GM23338 (cell line): ENCODE measurements around the gene SNRNP48. TPM values are rescaled to one million over a fixed set of nuclear protein-coding genes. Genes with fewer than 3 reads are reported as not detected.

Experiments used
- ATAC-seq: fragments of 200-7000 bp; cut with Tn5 transposase; 3 replicates; pipeline ENCODE4 v1.9.1; 2020
- DNase-seq: peaks from one replicate; pipeline ENCODE4 v3.0.0-alpha.2; 2015; ENCODE audit warnings: low spot score
- H2AFZ ChIP-seq: fragments of 200-600 bp; sonication (generic); 2 replicates; pipeline ENCODE4 v1.8.0; 2016; ENCODE audit warnings: antibody characterized with exemption, mild to moderate bottlenecking, moderate library complexity
- H3F3A ChIP-seq: fragments of 200-600 bp; sonication (generic); replicated peaks from 2 replicates; pipeline ENCODE4 v1.8.0; 2017; ENCODE audit warnings: antibody characterized with exemption, mixed run types, low read depth
- H3K27ac ChIP-seq: fragments of 200-600 bp; sonication (generic); 2 replicates; pipeline ENCODE4 v1.6.1; 2016; ENCODE audit warnings: low read depth
- H3K27me3 ChIP-seq: fragments of 200-600 bp; sonication (generic); 2 replicates; pipeline ENCODE4 v1.8.0; 2016; ENCODE audit warnings: mild to moderate bottlenecking, mixed run types, moderate library complexity; ENCODE audit not compliant: insufficient read depth
- H3K36me3 ChIP-seq: fragments of 200-600 bp; sonication (generic); 2 replicates; pipeline ENCODE4 v1.8.0; 2016; ENCODE audit warnings: mild to moderate bottlenecking; ENCODE audit not compliant: insufficient read depth
- H3K4me1 ChIP-seq: fragments of 200-600 bp; sonication (generic); 2 replicates; pipeline ENCODE4 v1.8.0; 2016; ENCODE audit warnings: mild to moderate bottlenecking, moderate library complexity; ENCODE audit not compliant: insufficient read depth
- H3K4me2 ChIP-seq: fragments of 200-600 bp; sonication (generic); 2 replicates; pipeline ENCODE4 v1.7.1; 2017; ENCODE audit warnings: mixed run types
- H3K4me3 ChIP-seq: fragments of 200-600 bp; sonication (generic); 2 replicates; pipeline ENCODE4 v1.6.1; 2016; ENCODE audit warnings: mixed run types
- H3K79me2 ChIP-seq: fragments of 200-600 bp; sonication (generic); replicated peaks from 2 replicates; pipeline ENCODE4 v1.8.0; 2017; ENCODE audit warnings: mild to moderate bottlenecking; ENCODE audit not compliant: insufficient read depth
- H3K9me2 ChIP-seq: fragments of 200-600 bp; sonication (generic); 2 replicates; pipeline ENCODE4 v1.8.0; 2017; ENCODE audit not compliant: insufficient read depth
- H4K20me1 ChIP-seq: fragments of 200-600 bp; sonication (generic); replicated peaks from 2 replicates; pipeline ENCODE4 v1.8.0; 2017; ENCODE audit warnings: mild to moderate bottlenecking; ENCODE audit not compliant: insufficient read depth
- H3K27ac Mint-ChIP-seq: 2 replicates; pipeline ENCODE4 v1.8.0; 2020; ENCODE audit warnings: inconsistent platforms, mild to moderate bottlenecking, moderate library complexity, mixed read lengths
- H3K27me3 Mint-ChIP-seq: 3 replicates; pipeline ENCODE4 v1.8.0; 2022; ENCODE audit warnings: low read depth, mild to moderate bottlenecking, moderate library complexity, mixed read lengths, inconsistent platforms; ENCODE audit not compliant: insufficient read depth, poor library complexity
- H3K36me3 Mint-ChIP-seq: 3 replicates; pipeline ENCODE4 v1.8.0; 2021; ENCODE audit warnings: low read depth, mild to moderate bottlenecking, inconsistent platforms, moderate library complexity, mixed read lengths
- H3K4me1 Mint-ChIP-seq: 3 replicates; pipeline ENCODE4 v1.8.0; 2020; ENCODE audit warnings: mild to moderate bottlenecking, inconsistent platforms, mixed read lengths
- H3K4me3 Mint-ChIP-seq: 3 replicates; pipeline ENCODE4 v1.8.0; 2021; ENCODE audit warnings: moderate library complexity, mild to moderate bottlenecking, inconsistent platforms, mixed read lengths
- H3K9me3 Mint-ChIP-seq: 3 replicates; pipeline ENCODE4 v1.8.0; 2020; ENCODE audit warnings: moderate library complexity, mild to moderate bottlenecking, inconsistent platforms, mixed read lengths
- CREB1 ChIP-seq: fragments of 250-450 bp; sonication (Bioruptor Pico); IDR thresholded peaks from 2 replicates; pipeline ENCODE4 v1.5.0; 2020; ENCODE audit warnings: low read depth, mild to moderate bottlenecking, moderate library complexity
- EZH2 ChIP-seq: fragments of 200-600 bp; sonication (generic); IDR thresholded peaks from one replicate; pipeline ENCODE4 v1.8.0; 2017; ENCODE audit warnings: antibody characterized with exemption, mild to moderate bottlenecking, low read depth; ENCODE audit not compliant: unreplicated experiment
- JUNB ChIP-seq: IDR thresholded peaks from one replicate; pipeline ENCODE4 v1.6.1; 2016; ENCODE audit warnings: antibody characterized with exemption; ENCODE audit not compliant: unreplicated experiment
- NANOG ChIP-seq: IDR thresholded peaks from 2 replicates; pipeline ENCODE4 v1.6.1; 2016; ENCODE audit warnings: antibody characterized with exemption, borderline replicate concordance
- POLR2AphosphoS5 ChIP-seq: IDR thresholded peaks from 2 replicates; pipeline ENCODE4 v1.6.1; 2016; ENCODE audit warnings: antibody characterized with exemption, low read depth
- long read RNA-seq: library from polyadenylated mRNA; unstranded; transcript quantifications from one replicate; pipeline ENCODE4 v2.0.0, GENCODE V29; 2020; ENCODE audit not compliant: unreplicated experiment
- polyA plus RNA-seq: library from polyadenylated mRNA; unstranded; fragments of >200 nt; fragmentation: Nextera tagmentation; extraction: Ambion mirVana; gene quantifications from 2 replicates; pipeline ENCODE4 v1.2.1, GENCODE V29; 2016
- total RNA-seq: library from RNA; depleted of rRNA; stranded (reverse); fragments of >200 nt; shearing (Covaris generic); gene quantifications from 2 replicates; pipeline ENCODE4 v1.2.3, GENCODE V29; 2014; rRNA removed
- TF ChIP-seq, protein P1 (sequence below): IDR thresholded peaks from 2 replicates; pipeline ENCODE4 v1.6.1; 2016; ENCODE audit warnings: antibody characterized with exemption
- TF ChIP-seq, protein P2 (sequence below), 2 experiments: fragments of 200-600 bp in 1 of 2; sonication (generic) in 1 of 2; conservative IDR thresholded peaks; 2 replicates each; pipeline versions ENCODE4 v1.5.1 to v1.6.1; 2016 to 2017; ENCODE audit warnings: antibody characterized with exemption in 2 of 2, low read depth in 2 of 2, mild to moderate bottlenecking in 2 of 2, moderate library complexity in 1 of 2

Gene SNRNP48, protein sequence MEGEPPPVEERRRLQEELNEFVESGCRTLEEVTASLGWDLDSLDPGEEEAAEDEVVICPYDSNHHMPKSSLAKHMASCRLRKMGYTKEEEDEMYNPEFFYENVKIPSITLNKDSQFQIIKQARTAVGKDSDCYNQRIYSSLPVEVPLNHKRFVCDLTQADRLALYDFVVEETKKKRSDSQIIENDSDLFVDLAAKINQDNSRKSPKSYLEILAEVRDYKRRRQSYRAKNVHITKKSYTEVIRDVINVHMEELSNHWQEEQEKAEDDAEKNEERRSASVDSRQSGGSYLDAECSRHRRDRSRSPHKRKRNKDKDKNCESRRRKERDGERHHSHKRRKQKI
- total RNA-seq (23.9 and 27.0 TPM in 2 replicates), polyA plus RNA-seq (12.0 and 17.2 TPM in 2 replicates)
- long read RNA-seq, full-length matches to known transcripts = 2 of 11 reads
- long read RNA-seq, partial matches to known transcripts = 7 of 11 reads
- long read RNA-seq, other reads (novel, unspliced or antisense) = 2 of 11 reads

DNA sequence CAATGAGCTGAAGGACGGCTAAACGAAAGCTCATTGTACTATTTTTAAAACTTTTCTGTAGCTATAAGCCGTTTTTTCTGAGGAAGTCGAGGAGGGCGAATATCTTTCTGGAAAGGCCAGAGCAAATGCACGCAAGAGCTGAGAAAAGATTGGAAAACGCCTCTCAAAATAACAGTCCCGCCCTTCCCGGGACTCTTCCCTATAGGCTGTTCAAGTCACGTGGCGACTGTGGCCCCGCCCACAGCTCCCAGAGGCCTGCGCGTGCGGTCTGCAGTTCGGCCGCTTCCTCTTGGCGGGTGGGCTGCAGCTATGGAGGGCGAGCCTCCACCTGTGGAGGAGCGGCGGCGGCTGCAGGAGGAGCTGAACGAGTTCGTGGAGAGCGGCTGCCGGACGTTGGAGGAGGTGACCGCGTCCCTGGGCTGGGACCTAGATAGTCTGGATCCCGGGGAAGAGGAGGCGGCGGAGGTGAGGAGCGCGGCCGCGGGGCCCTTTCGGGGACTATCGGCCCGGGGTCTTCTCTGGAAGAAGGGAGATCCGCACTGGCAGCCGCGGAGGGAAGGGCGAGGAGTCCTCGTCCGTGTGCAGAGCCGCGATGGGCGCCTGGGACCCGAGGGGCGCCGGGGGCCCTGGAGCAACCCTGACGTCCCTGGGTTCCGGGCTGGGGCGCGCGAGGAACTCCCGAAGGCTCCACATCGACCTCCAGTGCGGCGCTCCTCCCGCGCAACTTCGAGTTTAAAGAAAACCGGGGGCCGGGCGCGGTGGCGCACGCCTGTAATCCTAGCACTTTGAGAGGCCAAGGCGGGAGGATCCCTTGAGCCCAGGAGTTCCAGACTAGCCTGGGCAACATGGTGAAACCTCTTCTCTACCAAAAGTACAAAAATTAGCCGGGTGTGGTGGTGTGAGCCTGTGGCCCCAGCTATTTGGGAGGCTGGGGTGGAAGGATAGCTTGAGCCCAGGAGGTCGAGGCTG lies at the start of gene SNRNP48:
Gene SNRNP48 (plus strand): TSS at position 250 of the 969 bp plus-strand sequence. CDS start 60 bp downstream, at position 310.
- Mint-ChIP-seq H3K9me3 (no peaks in the 10 kb centered on the region), H3K27me3 (no peaks in the 10 kb centered on the region), H3K4me1 (peaks cover 24% of the 10 kb centered on the region), H3K36me3 (peaks cover 9% of the 10 kb centered on the region; the same call in 2 of the 3 replicates), H3K27ac (peak within 1 kb of the TSS; percentile 96), H3K4me3 (peak within 1 kb of the TSS; percentile 97)
- peak; percentile 98 for TF ChIP-seq POLR2AphosphoS5
- no peak for TF ChIP-seq EZH2
- TF ChIP-seq, protein P1, sequence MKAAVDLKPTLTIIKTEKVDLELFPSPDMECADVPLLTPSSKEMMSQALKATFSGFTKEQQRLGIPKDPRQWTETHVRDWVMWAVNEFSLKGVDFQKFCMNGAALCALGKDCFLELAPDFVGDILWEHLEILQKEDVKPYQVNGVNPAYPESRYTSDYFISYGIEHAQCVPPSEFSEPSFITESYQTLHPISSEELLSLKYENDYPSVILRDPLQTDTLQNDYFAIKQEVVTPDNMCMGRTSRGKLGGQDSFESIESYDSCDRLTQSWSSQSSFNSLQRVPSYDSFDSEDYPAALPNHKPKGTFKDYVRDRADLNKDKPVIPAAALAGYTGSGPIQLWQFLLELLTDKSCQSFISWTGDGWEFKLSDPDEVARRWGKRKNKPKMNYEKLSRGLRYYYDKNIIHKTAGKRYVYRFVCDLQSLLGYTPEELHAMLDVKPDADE = no peak
- Histone ChIP-seq H3K4me1 (peaks cover 16% of the 10 kb centered on the region), H3K27ac (no peak within 1 kb of the TSS), H3K36me3 (peaks cover 16% of the 10 kb centered on the region), H3K79me2 (peaks cover 46% of the 10 kb centered on the region), H2AFZ (peak within 1 kb of the TSS; percentile 69), H3K27me3 (no peaks in the 10 kb centered on the region), H3K4me3 (peak within 1 kb of the TSS; percentile 77), H3K9me2 (no peaks in the 10 kb centered on the region), H3F3A (no peaks in the 10 kb centered on the region), H3K4me2 (peak within 1 kb of the TSS; percentile 77), H4K20me1 (peaks cover 35% of the 10 kb centered on the region)
- peak; percentile 98 for ATAC-seq
- DNase-seq = peak; percentile 97

DNA sequence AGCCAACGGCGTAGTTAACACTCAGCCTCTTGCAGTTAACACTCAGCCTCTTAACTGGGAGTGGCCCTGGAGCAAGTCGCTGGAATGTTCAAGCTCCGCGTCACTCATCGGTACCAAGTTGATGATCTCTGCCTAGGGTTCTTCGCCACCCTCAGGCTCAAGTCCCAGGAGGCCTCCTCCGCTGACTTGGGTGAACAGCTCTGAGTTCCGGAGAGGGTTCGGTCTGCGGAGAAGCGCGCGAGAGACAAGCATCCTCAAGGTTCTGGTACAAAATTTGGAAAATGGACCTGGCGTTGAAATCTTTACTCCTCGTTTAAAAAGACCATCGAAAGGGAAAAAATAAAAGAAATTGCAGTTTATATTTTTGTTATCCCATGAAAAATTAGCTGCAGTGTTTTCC lies 49.4 kb upstream of the SNRNP48 start:
- Mint-ChIP-seq H3K36me3 (no peaks in the 10 kb centered on the region; the same call in 2 of the 3 replicates), H3K9me3 (no peaks in the 10 kb centered on the region), H3K27ac (no peak overlapping the region), H3K4me1 (peaks cover 27% of the 10 kb centered on the region), H3K4me3 (peak overlapping the region; percentile 87), H3K27me3 (peaks cover 21% of the 10 kb centered on the region)
- Histone ChIP-seq H3K36me3 (no peaks in the 10 kb centered on the region), H4K20me1 (no peaks in the 10 kb centered on the region), H3K27me3 (peaks cover 56% of the 10 kb centered on the region), H3K4me2 (peak overlapping the region; percentile 86), H3K27ac (no peak overlapping the region), H3F3A (no peaks in the 10 kb centered on the region), H2AFZ (peak overlapping the region; percentile 86), H3K4me3 (peak overlapping the region; percentile 83), H3K9me2 (no peaks in the 10 kb centered on the region), H3K4me1 (peaks cover 24% of the 10 kb centered on the region), H3K79me2 (peaks cover 16% of the 10 kb centered on the region)
- TF ChIP-seq EZH2 = no peak
- no peak for TF ChIP-seq POLR2AphosphoS5
- TF ChIP-seq, protein P2, sequence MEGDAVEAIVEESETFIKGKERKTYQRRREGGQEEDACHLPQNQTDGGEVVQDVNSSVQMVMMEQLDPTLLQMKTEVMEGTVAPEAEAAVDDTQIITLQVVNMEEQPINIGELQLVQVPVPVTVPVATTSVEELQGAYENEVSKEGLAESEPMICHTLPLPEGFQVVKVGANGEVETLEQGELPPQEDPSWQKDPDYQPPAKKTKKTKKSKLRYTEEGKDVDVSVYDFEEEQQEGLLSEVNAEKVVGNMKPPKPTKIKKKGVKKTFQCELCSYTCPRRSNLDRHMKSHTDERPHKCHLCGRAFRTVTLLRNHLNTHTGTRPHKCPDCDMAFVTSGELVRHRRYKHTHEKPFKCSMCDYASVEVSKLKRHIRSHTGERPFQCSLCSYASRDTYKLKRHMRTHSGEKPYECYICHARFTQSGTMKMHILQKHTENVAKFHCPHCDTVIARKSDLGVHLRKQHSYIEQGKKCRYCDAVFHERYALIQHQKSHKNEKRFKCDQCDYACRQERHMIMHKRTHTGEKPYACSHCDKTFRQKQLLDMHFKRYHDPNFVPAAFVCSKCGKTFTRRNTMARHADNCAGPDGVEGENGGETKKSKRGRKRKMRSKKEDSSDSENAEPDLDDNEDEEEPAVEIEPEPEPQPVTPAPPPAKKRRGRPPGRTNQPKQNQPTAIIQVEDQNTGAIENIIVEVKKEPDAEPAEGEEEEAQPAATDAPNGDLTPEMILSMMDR (conservative IDR thresholded peaks at IDR 0.05; ENCODE audit: low read depth in 2 of 2) = no peak
- TF ChIP-seq CREB1 = peak; percentile 28; the same call in 1 of the 2 replicates
- no peak for TF ChIP-seq NANOG
- TF ChIP-seq JUNB = no peak
- DNase-seq (peak; percentile 73), ATAC-seq (peak; percentile 8)
